ENCODE results near the gene CPXM1. TPM values are rescaled to one million over a fixed set of nuclear protein-coding genes. Genes with fewer than 3 reads are reported as not detected.

Gene CPXM1
- total and polyA plus RNA-seq, 9 of the 15 experiments (the other 6 are each of a cell fraction or from before 2014, with no cell fraction given) = 0.04 to 1.1 (median 0.37) TPM; not detected in 2

DNA sequence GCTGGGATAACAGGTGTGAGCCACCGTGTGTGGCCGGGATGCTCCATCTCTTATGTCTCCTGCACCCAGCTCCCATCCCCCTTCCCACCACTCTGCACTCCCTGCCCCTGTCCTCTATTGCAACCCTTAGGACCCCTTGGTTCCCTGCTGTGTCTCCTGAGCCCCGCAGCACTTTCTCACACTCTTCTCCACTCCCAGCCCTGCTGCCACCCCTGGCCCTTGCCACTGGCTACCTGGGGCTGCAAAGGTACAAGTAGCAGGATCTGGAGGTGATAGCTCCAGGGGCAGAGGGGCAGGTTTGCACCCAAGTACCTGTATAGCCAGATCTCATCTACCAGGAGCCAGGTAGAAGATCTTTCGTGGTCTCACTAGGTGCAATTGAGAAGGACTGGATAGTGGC, 6.6 kb upstream of the CPXM1 start:
- H3K27me3 ChIP-seq (ENCODE audit: control insufficient read depth in 2 of 2, insufficient read depth in 2 of 2, low read length in 2 of 2) = peaks cover 0 to 12% of the 10 kb centered on the region in 2 experiments; a peak in 2 of 5 replicates
- POLR2A ChIA-PET = no interaction called here
- TF ChIP-seq NR2C2 (CRISPR knock-in tag; IDR thresholded peaks at IDR 0.05) (no peak), NR2C2 (tag; IDR thresholded peaks at IDR 0.05) (no peak), ETV5 (CRISPR knock-in tag; IDR thresholded peaks at IDR 0.05; ENCODE audit: low read depth) (no peak), HEY1 (CRISPR knock-in tag; IDR thresholded peaks at IDR 0.05; ENCODE audit: borderline replicate concordance) (no peak), ZNF121 (CRISPR knock-in tag; conservative IDR thresholded peaks at IDR 0.05) (no peak), MAFF (IDR thresholded peaks at IDR 0.05; ENCODE audit: low read length) (no peak), HCFC1 (IDR thresholded peaks at IDR 0.05; ENCODE audit: low read depth, low read length) (no peak), YBX1 (IDR thresholded peaks at IDR 0.05) (no peak)
- TF ChIP-seq, protein P1, sequence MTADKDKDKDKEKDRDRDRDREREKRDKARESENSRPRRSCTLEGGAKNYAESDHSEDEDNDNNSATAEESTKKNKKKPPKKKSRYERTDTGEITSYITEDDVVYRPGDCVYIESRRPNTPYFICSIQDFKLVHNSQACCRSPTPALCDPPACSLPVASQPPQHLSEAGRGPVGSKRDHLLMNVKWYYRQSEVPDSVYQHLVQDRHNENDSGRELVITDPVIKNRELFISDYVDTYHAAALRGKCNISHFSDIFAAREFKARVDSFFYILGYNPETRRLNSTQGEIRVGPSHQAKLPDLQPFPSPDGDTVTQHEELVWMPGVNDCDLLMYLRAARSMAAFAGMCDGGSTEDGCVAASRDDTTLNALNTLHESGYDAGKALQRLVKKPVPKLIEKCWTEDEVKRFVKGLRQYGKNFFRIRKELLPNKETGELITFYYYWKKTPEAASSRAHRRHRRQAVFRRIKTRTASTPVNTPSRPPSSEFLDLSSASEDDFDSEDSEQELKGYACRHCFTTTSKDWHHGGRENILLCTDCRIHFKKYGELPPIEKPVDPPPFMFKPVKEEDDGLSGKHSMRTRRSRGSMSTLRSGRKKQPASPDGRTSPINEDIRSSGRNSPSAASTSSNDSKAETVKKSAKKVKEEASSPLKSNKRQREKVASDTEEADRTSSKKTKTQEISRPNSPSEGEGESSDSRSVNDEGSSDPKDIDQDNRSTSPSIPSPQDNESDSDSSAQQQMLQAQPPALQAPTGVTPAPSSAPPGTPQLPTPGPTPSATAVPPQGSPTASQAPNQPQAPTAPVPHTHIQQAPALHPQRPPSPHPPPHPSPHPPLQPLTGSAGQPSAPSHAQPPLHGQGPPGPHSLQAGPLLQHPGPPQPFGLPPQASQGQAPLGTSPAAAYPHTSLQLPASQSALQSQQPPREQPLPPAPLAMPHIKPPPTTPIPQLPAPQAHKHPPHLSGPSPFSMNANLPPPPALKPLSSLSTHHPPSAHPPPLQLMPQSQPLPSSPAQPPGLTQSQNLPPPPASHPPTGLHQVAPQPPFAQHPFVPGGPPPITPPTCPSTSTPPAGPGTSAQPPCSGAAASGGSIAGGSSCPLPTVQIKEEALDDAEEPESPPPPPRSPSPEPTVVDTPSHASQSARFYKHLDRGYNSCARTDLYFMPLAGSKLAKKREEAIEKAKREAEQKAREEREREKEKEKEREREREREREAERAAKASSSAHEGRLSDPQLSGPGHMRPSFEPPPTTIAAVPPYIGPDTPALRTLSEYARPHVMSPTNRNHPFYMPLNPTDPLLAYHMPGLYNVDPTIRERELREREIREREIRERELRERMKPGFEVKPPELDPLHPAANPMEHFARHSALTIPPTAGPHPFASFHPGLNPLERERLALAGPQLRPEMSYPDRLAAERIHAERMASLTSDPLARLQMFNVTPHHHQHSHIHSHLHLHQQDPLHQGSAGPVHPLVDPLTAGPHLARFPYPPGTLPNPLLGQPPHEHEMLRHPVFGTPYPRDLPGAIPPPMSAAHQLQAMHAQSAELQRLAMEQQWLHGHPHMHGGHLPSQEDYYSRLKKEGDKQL (CRISPR knock-in tag; IDR thresholded peaks at IDR 0.05; ENCODE audit: borderline replicate concordance) = no peak
- TF ChIP-seq, protein P2, sequence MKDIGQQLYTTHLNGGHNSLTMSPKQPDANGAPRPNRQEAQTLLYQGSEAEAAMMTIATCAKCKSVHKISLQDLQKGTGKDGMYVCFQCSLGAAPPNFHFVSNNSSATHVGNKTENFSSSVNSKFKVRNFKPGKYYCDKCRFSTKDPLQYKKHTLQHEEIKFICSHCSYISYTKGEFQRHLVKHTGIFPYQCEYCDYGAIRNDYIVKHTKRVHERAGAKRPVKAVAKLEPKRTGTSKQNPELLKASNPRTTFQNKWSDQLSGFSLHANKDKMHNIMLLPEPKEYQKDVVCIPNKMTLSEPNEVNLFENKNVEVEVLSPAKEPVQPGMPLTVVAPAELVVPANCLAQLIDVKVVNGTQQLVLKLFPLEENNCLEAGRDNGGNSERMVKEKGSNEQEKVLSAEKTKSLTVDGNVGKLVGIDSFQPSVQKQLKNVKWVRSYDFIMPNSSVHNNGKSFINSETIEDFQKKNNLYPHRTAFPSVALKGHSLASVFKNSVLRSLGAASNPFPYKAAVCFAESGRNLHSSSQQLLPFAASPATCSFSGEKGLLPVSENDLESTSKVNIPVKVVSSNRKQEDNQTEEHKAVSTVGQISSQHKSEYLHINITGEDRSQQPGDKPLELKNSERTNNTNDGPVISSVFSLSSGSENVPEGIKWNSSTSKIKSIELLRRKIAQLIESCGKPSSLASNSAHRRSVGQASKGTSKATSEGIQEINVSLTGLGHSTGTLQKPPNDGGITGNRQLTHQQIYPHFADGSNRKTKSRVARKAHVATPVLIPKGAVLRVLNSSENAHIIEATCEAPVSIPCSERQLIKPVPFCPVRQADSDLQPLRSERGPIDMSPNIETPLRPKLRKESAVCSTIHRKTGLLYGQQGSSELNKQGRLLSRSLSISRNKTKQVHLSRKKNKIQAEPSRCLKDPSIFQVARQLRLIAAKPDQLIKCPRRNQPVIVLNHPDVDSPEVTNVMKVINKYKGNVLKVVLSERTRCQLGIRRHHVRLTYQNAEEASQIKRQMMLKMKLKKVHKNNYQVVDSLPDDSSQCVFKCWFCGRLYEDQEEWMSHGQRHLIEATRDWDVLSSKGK (CRISPR knock-in tag; IDR thresholded peaks at IDR 0.05) = no peak
- TF ChIP-seq, protein P3, sequence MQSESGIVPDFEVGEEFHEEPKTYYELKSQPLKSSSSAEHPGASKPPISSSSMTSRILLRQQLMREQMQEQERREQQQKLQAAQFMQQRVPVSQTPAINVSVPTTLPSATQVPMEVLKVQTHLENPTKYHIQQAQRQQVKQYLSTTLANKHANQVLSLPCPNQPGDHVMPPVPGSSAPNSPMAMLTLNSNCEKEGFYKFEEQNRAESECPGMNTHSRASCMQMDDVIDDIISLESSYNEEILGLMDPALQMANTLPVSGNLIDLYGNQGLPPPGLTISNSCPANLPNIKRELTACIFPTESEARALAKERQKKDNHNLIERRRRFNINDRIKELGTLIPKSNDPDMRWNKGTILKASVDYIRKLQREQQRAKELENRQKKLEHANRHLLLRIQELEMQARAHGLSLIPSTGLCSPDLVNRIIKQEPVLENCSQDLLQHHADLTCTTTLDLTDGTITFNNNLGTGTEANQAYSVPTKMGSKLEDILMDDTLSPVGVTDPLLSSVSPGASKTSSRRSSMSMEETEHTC (IDR thresholded peaks at IDR 0.05) = no peak
- TF ChIP-seq, protein P4, sequence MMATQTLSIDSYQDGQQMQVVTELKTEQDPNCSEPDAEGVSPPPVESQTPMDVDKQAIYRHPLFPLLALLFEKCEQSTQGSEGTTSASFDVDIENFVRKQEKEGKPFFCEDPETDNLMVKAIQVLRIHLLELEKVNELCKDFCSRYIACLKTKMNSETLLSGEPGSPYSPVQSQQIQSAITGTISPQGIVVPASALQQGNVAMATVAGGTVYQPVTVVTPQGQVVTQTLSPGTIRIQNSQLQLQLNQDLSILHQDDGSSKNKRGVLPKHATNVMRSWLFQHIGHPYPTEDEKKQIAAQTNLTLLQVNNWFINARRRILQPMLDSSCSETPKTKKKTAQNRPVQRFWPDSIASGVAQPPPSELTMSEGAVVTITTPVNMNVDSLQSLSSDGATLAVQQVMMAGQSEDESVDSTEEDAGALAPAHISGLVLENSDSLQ (IDR thresholded peaks at IDR 0.05) = no peak

More for the DNA sequence above, 6.6 kb upstream of the CPXM1 start:
- Histone ChIP-seq H3K79me2 (ENCODE audit: control insufficient read depth, insufficient read depth, low read length) (no peaks in the 10 kb centered on the region), H3K4me3 (no peak overlapping the region), H3K4me1 (replicated peaks in 1 of 2; ENCODE audit: control insufficient read depth in 2 of 2, insufficient read depth in 2 of 2, low read length in 2 of 2) (peaks cover 4 to 18% of the 10 kb centered on the region in 2 experiments; a peak in 4 of 5 replicates), H3K27ac (ENCODE audit: extremely low read depth, low read depth, low read length) (no peak overlapping the region), H4K20me1 (replicated peaks; ENCODE audit: control insufficient read depth, insufficient read depth, low read length) (no peaks in the 10 kb centered on the region), H2AFZ (ENCODE audit: low read depth, low read length) (no peak overlapping the region), H3K36me3 (ENCODE audit: control insufficient read depth, insufficient read depth, low read length) (no peaks in the 10 kb centered on the region), H3K4me2 (ENCODE audit: insufficient read depth, low read length) (no peak overlapping the region), H3K9me1 (ENCODE audit: control insufficient read depth, insufficient read depth, low read length) (no peaks in the 10 kb centered on the region), H3K9me3 (replicated peaks; ENCODE audit: control insufficient read depth, insufficient read depth, low read depth, low read length) (no peaks in the 10 kb centered on the region), H3K9ac (ENCODE audit: insufficient read depth in 1 of 2, low read depth in 2 of 2, low read length in 2 of 2) (no peak overlapping the region)
- BruUV-seq (replicated peaks) = no TSS peak
- intact Hi-C loops (cut with micrococcal nuclease) (no loop called here), in situ Hi-C loops (cut with MboI) (no loop called here)
- DNase-seq (ENCODE audit: extremely low read depth in 1 of 4, low spot score in 3 of 4) (no peak), FAIRE-seq (no peak), ATAC-seq (no peak)
- WGBS (ENCODE audit: insufficient coverage, low coverage, missing lambda C conversion rate) = 0% methylated on average over 1 of the region's 4 CpGs
- CTCF ChIA-PET (ENCODE audit: low intra/inter-chr PET ratio) = no interaction called here

All from K562 (cell line).